ENCODE results near the gene DAPK2.
"Not testable (repeated sequence)": the region's sequence is repeated elsewhere in the genome, so short reads cannot be mapped to it uniquely, and the experiment has no call there.

The DAPK2 gene

DNA sequence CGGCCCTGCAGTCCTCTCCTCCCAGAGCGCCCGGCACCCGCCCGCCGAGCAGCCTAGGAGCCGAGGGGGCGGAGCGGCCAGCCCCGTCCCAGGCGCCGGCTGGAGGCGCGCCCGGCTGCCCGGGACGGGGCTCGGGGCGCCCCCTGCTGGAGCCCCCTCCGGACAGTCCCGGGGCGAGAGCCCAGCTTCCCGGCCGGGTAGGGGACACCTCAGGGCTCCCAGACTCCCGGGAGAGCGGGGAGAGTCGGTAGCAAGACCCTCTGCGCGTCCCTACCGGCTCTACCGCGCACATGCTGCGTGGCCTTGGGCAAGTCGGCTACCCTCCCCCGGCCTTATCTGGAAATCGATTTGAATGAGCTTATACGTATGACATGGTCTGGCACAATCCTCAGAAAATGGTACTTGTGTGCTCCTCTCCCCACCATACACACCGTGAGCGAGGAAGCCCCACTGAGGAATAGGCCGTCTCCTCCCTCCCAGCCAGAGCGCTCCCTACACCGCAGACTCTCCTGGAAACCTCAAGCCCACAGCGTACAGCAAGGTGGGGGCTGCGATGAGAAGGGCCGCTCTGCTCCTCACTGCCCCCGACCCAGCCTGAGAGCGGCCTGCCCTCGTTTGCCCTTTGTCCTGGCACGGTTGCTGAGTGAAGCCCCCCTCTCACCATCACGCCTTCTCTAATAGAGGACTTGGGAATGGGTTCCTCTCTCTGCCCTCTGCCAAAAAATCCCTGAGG is at the start of gene DAPK2:
Gene DAPK2 (minus strand): TSS at position 65 of the 733 bp plus-strand sequence. CDS start 6,224 bp downstream, outside the sequence.
- DNase-seq: peak in 3 of 4 experiments; percentile 18 to 60 (median 29)

DNA sequence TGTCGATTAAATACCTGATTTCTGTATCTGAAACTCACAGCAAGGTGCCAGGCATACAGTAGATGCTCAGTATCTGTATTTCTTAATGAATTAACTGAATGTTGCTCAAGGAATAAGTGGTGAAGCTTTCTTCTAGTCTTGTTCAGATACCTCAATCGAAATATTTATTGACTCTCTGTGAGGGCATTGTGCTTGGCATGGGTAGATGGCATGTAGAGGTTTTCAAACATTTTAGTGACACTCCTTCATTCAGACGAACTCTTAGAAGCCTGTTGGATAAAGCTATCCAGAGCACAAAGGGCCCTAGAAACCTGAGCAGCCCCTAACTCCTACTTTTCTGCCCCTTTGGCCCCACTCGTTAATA is 49.1 kb upstream of the DAPK2 start:
- DNase-seq: no peak

DNA sequence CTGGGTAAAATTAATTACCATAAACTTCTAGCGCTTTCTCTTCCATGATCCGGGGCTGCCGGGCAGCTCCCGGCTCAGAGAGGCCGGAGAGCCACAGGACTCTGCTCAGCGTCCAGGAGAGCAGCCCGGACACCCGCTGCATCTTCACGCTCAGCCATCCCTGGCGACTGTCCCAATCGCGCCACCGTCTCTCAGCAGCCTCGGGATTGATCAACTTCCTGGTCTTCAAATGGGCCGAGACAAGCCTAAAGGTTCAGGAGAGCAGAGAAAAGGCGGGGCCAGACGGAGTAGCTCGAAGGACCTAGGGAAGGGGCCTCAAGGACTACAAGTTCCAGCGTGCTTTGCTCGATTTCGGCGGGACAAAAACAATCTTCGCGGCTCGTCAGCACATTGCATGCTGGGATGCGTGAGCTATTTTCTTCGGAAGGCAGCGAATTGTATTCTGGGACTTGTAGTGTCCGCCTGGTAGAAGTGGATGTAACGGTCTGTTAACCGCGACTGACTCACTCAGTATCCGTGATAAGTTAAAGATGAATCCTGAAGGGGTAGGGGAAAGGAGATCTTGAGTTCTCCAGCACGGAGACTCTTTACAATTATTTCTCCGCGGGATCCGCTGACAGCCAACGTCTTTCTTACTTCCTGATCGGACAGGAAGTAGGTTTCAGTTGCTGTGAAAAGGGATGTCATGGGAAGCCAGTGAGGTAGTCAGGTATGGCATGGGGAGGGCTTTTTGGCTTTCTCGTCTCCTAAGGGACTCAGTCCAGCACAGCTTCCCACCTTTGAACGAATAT is 47.5 kb upstream of the DAPK2 start, which contains the start of gene CIAO2A:
Gene CIAO2A (minus strand): TSS at position 212 of the 791 bp plus-strand sequence. CDS start 70 bp downstream, at position 142.
- peak; percentile 46 to 76 (median 58) for DNase-seq

DNA sequence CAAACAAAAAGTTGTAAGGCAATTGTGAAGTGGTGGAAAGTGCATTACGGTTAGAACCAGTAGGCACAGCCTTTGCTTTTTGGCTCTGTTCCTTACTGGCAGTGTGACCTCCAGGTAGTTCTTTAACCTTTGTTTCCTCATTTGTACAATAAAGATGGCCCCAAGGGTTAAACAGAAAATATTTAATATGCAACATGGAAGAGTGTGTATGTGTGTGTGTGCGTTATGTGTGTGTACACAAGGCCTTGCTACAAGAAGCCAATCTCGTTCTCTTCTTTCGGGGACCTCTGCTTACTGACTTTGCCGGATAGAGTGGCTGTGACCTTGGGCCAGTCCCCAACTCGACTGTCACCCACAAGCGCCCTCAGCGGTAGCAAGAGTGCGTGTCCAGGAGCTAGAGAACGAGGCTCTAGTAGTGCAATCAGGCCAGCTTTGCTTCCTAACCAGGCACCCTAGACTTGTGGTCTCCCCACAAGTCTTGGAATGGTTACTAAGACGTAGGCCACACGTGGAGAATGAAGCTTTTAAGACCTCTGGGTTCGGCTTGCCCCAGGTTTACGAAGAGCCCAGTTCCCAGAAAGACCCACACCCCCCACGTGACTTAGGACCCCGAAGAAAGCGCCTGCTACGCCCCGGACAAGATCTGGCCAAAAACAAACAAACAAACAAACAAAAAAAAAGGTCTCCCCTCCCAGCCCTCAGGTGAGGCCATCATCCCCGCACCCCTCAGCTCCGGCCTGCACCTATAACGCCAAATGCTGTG is 46.8 kb upstream of the DAPK2 start:
- peak in 2 of 4 experiments; percentile 4 to 10 for DNase-seq

DNA sequence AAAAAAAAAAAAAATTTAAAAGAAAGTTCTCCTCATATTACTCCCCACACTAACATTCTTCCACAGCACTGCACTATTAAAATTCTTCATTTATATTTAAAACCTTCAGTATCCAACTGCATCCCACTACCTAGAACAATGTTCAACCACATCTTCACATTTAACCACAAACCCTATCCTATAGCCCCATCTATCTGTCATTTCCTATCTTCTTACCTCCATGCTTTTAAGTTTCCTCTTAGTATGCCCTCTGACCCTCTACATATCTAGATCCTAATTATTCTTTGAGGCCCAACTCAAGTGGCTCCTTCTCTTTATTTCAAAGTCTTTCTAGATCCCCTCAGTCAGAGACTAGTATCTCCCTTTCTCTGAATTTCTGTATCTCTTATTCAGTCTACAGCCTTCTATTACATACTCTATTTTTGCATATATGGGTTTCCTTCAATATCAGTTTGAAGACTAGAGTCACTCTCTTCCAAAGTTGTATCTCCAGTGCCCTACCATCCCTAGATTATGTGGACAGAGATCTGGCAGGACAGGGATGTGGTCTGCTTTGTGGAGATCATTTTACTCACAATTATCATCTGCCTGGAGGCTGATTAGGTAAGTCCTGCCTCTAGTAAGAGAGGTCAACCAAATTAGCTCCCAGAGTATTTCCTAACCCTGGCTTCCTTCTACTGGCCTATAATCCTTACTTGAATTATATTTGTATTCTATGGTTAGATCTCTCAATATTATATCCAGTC is 46.0 kb upstream of the DAPK2 start:
- no peak for DNase-seq

DNA sequence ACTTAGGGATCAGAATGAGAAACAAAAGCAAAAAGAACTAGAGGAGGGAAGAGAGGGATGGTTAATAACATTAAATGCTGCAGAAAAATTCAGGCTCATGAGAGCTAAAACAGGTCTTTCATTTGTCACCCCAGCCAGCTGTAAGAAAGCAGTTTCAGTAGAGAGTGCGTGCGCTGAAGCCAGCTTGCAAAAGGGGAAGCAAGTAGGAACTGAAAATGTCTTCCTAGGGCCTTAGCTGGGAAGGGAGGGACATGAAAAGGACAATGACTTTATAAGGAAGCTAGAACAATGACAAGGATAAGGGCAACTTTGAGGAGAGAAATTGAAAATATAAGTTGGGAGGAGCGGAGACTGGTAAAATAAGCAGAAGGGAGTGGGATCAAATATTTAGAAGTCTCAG is 44.2 kb upstream of the DAPK2 start:
- no peak for DNase-seq

DNA sequence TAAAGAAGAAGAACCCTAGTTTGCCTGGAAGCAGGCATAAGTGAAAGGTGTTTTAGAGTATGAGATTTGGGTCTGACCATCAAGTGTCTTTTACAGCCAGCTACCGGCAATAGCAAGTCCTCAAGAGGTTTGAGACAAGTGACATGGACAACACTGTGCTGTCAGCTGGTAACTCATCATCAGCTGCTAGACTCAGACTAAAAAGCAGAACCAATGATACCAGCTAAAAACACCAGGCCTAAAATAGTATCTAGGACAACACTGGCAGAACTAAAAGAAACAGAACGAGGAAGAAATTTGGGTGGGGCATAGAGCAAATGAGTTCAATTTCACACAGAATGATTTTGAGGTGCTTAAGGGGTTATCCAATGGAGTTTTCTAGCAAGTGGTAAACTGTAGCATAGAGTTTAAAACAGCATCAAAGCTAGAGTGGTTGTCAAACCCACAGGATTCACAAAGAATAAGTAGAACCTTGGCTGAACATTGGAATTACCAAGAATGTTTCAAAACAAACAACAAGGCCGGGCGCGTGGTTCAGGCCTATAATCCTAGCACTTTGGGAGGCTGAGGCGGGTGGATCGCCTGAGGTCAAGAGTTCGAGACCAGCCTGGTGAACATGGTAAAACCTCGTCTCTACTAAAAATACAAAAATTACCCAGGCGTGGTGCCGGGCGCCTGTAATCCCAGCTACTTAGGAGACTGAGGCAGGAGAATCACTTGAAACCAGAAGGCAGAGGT is 43.4 kb upstream of the DAPK2 start:
- DNase-seq: no peak

DNA sequence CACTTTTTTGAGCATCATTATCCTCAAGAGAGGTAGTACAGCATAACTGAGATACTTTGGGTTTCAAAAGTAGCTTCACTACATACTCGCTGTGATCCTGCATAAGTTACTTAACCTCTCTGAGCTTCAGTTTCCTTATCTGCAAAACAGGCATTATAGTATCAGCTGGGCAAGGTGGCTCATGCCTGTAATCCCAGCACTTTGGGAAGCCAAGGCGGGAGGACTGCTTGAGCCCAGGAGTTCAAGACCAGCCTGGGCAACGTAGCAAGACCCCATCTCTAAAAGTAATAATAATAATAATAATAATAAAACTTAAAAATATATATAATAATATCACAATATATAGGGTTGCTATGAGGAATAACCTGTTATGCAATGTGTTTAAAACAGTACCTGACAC is 36.5 kb upstream of the DAPK2 start:
- DNase-seq: no peak

DNA sequence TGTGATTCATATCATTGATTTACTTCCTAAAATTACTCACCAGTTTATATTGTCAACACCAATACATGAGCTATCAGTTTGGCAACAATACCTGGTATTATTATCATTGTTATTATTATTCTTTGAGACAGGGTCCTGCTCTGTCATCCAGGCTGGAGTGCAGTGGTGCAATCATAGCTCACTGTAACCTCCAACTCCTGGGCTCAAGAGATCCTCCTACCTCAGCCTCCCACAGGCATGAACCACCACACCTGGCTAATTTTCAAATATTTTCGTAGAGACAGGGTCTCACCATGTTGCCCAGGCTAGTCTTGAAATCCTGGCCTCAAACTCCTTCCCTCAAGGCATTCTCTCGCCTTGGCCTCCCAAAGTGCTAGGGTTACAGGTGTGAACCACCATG is 27.2 kb upstream of the DAPK2 start:
- DNase-seq: not testable (repeated sequence)

DNA sequence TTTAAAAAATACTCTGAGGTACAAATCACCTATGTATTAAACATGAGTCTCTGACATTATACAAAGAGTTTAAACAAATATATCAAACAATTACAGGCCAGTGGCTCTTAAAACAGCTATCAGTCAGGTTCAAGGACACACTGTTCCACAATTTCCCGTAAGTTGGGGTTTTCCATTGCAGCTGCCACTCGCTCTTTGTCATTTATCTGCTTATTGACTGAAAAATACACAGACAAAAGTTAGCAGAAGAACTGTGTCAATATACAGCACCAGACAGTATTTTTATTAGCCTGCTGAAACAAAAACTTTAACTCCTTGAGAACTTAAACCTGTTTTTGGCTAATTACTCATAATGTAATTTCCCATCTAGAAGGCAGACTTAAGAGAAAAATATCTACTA is 26.5 kb upstream of the DAPK2 start:
- DNase-seq: no peak

DNA sequence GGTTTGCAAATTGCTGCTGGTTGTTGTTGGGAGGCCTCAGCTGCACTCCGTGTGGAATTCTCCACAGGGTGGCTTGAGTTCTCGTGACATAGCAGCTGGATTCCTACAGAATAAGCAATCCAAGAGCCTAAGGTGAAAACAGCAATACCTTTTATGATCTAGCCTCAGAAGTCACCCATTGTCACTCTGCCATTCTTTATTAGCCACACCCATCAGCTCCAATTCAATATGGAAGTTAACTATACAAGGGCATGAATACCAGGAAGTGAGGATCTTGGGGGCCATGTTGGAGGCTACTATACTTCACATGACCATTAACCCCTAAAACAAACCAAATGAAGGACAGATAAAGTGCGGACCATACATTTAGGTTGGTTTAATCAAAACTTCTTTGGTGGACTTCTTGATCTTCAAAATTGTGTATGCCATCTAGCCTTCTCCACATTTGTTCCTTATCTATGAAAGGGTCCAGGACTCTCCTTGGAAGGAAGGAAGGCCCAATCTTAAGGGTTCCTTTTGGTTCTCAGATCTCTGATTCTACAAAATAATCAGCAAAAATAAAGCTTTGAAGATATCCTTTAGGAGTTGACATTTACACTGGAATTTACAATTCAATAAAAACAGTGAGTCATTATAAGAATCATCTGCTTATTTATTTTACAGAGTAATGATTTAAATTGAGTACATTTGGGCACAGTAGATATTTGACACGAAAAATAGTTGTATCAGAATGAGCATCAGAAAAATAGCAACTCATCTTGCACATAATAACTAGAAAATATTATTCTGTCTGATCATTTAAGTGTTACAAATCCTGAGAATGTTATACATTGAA is 25.9 kb upstream of the DAPK2 start:
- DNase-seq: no peak

DNA sequence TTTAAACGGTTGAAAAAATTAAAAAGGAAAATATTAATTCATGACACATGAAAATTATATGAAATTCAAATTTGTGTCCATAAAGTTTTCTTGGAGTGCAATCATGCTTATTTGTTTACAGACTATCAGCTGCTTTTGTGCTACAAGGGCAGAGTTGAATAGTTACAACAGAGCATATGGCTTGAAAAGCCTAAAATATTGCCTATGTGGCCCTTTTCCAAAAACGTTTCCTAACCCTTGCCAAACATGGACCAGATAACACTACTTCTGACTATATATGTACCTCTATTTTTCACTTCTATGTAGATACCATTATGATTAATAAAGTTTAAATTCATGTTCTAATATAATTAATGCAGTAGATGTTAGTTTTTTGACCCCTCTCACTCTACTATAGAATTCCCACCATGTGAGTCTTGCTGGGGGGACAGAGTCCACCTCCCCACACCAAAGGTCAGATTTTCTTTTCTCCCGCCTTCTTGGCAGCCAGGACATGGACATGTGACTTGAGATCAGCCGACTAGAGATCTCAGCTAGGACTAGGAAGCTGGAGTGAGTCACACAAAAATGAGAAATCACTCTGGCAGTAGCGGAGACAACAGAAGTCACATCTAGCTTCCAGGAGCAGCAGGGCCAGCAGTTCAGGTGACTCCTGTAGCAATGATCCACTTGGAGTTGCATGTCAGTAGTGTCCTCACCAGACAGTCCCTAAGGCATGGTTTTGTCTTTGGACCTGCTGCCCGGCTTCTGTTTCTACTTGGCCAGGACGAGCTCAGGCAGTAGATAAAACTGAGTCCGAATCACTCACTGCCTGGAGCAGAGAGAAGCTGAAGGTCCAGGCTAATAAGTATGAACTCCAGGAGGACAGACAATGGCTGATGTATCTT is 24.9 kb upstream of the DAPK2 start:
- no peak for DNase-seq

DNA sequence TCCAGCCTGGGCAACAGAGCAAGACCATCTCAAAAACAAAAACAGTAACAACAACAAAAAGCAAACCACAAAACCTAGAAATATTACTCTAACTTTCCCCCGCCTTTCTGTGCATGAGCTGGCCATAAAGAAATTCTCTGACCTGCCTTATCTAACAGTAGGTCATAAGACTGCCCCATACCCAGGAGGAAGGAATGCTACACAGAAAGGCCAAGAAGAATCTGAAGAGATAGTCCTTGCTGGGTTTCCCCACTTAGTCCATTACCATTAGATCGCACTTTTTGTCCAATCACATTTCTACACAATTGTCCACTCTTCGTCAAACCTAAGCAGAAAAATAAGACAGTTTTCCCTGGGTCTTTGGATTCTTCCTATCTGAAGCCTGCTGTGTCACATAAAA is 23.8 kb upstream of the DAPK2 start:
- DNase-seq: no peak

DNA sequence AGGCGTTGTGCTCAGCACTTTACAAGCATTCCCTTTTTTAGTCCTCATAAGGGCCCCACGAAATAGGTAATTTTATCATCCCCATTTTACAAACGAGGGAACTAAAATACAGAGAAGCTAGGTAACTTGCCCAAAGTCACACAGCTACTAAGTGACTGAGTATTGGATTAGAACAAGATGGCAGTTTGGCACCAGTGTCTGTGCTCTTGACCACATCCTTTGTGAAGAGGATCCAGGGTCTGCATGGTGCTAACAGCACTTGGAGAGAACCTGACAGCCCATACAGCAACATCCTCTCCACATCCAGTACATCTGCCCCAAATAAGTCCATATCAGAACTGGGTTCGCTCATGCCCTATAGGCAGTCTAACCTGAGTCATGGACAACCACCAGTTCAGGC is 21.8 kb upstream of the DAPK2 start:
- DNase-seq: no peak

DNA sequence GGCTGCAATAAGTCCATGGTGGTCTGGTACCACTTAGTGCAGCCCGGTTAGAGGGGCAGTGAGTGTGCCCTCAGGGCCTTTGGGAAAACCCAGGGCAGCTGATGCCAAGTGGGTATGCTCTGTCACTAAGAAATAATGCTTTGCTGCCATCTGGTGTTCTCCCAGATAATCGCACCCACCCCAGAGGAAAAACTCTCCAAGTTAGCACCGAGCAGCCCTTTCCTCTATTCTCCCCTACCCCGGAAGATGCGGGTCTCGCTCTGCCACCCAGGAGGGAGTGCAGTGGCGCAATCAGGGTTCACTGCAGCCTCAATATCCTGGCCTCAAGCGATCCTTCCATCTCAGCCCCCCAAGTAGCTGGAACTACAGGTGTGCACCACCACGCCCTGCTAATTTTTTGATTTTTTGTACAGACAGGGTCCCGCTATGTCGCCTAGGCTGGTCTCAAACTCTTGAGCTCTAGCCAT is 21.3 kb upstream of the DAPK2 start:
- peak; percentile 22 to 44 (median 26) for DNase-seq

DNA sequence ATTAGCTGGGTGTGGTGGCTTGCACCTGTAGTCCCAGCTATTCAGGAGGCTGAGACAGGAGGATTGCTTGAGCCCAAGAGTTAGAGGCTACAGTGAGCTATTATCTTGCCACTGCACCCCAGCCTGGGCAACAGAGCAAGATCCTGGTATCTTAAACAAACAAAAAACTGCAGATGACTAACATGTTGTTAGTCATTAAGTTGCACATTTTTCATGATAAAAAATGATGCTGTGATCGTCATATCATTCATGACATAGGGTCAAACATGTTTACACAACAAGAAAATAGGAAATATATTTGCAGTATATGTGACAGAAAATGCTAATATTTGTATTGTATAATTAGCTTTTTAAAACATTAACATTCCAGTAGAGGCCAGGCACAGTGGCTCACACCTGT is 20.2 kb upstream of the DAPK2 start:
- no peak for DNase-seq

DNA sequence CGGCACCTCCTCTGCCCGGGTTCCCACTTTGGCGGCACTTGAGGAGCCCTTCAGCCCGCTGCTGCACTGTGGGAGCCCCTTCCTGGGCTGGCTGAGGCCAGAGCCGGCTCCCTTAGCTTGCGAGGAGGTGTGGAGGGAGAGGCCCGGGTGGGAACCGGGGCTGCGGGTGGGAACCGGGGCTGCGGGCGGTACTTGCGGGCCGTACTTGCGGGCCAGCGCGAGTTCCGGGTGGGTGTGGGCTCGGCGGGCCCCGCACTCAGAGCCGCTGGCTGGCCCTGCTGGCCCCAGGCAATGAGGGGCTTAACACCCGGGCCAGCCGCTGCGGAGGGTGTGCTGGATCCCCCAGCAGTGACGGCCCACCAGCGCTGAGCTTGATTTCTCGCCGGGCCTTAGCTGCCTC is 14.4 kb upstream of the DAPK2 start:
- DNase-seq: no peak

DNA sequence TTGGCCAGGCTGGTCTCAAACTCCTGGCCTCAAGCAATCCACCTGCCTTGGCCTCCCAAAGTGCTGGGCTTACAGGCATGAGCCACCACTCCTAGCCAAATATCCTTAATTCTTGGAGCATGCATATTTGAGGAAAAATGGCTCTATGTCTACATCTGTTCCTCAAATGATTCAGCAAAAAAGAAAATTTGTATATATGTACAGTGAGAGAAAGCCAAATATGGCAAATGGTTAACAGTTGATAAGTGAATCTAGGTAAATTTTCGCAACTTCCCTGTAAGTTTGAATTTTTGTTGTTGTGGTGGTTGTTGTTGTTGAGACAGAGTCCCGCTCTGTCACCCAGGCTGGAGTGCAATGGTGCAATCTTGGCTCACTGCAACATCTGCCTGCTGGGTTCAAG is 12.8 kb upstream of the DAPK2 start:
- not testable (repeated sequence) for DNase-seq

DNA sequence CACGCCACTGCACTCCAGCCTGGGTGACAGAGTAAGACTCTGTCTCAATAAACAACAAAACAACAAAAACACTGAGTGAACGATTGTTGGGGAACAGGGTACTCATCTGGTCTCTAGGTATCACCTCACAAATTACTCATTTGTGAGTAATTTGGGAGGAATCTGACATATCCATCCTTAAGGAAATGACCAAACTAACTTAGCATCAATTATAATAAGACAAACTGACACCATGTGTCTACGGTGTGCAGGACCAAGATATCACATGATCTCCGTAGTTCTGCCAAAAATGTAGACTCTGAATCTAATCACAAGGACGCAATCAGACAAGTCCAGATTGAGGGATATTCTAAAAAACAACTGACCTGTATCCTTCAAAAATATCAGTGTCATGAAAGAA is 12.0 kb upstream of the DAPK2 start:
- no peak for DNase-seq

DNA sequence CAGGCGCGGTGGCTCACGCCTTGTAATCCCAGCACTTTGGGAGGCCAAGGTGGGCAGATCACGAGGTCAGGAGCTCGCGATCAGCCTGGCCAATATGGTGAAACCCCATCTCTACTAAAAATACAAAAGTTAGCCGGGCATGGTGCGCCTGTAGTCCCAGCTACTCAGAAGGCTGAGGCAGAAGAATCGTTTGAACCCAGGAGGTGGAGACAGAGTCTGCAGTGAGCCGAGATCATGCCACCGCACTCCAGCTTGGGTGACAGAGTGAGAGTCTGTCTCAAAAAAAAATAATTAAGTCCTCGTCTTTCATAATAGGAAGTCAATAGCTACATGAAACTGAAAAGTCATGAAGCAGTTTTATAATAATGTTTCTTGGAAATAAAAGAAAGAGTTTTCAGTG is 7.4 kb upstream of the DAPK2 start:
- DNase-seq: not testable (repeated sequence)
